Endodermal cell (in vitro differentiated cells): ENCODE results near the gene STIM1. TPM values are rescaled to one million over a fixed set of nuclear protein-coding genes. Genes with fewer than 3 reads are reported as not detected.

Experiments
- DNase-seq: peaks from one replicate; pipeline ENCODE4 v3.0.0-alpha.2; 2017
- H3K27ac ChIP-seq: 2 replicates; pipeline ENCODE4 v1.5.1; 2013; ENCODE audit warnings: mild to moderate bottlenecking, low read depth, low read length, moderate library complexity
- H3K27me3 ChIP-seq: 2 replicates; pipeline ENCODE4 v1.6.1; 2013; ENCODE audit warnings: mild to moderate bottlenecking, low read length, moderate library complexity; ENCODE audit not compliant: insufficient read depth, control insufficient read depth, poor library complexity, severe bottlenecking
- H3K36me3 ChIP-seq: 2 replicates; pipeline ENCODE4 v1.7.0; 2013; ENCODE audit warnings: mild to moderate bottlenecking, low read length, moderate library complexity; ENCODE audit not compliant: control insufficient read depth, insufficient read depth
- H3K4me1 ChIP-seq: one replicate; pipeline ENCODE4 v1.7.0; 2013; ENCODE audit warnings: low read length; ENCODE audit not compliant: control insufficient read depth, insufficient read depth
- H3K4me3 ChIP-seq: 2 replicates; pipeline ENCODE4 v1.5.1; 2013; ENCODE audit warnings: mild to moderate bottlenecking, low read length, moderate library complexity
- H3K9ac ChIP-seq: 2 replicates; pipeline ENCODE4 v1.6.1; 2013; ENCODE audit warnings: mild to moderate bottlenecking, low read length, moderate library complexity; ENCODE audit not compliant: poor library complexity, severe bottlenecking; ENCODE audit errors: extremely low read depth
- H3K9me3 ChIP-seq: 2 replicates; pipeline ENCODE4 v1.6.1; 2013; ENCODE audit warnings: mild to moderate bottlenecking, low read length, moderate library complexity; ENCODE audit not compliant: control insufficient read depth
- H3K27ac Mint-ChIP-seq: 2 replicates; pipeline ENCODE4 v1.8.0; 2020; ENCODE audit warnings: mixed read lengths
- H3K27me3 Mint-ChIP-seq: 2 replicates; pipeline ENCODE4 v1.8.0; 2021; ENCODE audit warnings: mild to moderate bottlenecking, mixed read lengths; ENCODE audit not compliant: insufficient read depth
- H3K36me3 Mint-ChIP-seq: 2 replicates; pipeline ENCODE4 v1.8.0; 2020; ENCODE audit warnings: low read depth, mixed read lengths
- H3K4me1 Mint-ChIP-seq: 2 replicates; pipeline ENCODE4 v1.8.0; 2020; ENCODE audit warnings: mixed read lengths
- H3K4me3 Mint-ChIP-seq: 2 replicates; pipeline ENCODE4 v1.8.0; 2020; ENCODE audit warnings: mild to moderate bottlenecking, moderate library complexity, mixed read lengths
- H3K9me3 Mint-ChIP-seq: 2 replicates; pipeline ENCODE4 v1.8.0; 2020; ENCODE audit warnings: mild to moderate bottlenecking, mixed read lengths
- WGBS, 2 experiments: methylation state at CpG; one replicate each; pipeline versions ENCODE4 v1.1.5 to v1.1.7; 2013; ENCODE audit warnings: missing lambda C conversion rate in 2 of 2, mixed read lengths in 1 of 2; ENCODE audit not compliant: insufficient coverage in 1 of 2, insufficient read length in 1 of 2; 5-methylcytosine and 5-hydroxymethylcytosine counted together
- total RNA-seq, 2 donors: library from RNA; stranded (reverse); fragmentation: NEBNext Ultra II Directional in 1 of 2; extraction: Animal tissue kit (Norgen Biotek cat#: 25700) in 1 of 2; gene quantifications; 2 replicates in 1 of 2; 3 replicates in 1 of 2; pipeline ENCODE4 v1.2.1, GENCODE V29; 2021
- TF ChIP-seq, protein P1 (sequence below): fragments of 200-600 bp; sonication (generic); conservative IDR thresholded peaks from 2 replicates; pipeline ENCODE4 v1.5.0; 2021; ENCODE audit warnings: antibody characterized with exemption, mild to moderate bottlenecking

STIM1 gene
- total RNA-seq, 2 donors from 2014 or later, result 20.9 to 27.9 TPM

DNA sequence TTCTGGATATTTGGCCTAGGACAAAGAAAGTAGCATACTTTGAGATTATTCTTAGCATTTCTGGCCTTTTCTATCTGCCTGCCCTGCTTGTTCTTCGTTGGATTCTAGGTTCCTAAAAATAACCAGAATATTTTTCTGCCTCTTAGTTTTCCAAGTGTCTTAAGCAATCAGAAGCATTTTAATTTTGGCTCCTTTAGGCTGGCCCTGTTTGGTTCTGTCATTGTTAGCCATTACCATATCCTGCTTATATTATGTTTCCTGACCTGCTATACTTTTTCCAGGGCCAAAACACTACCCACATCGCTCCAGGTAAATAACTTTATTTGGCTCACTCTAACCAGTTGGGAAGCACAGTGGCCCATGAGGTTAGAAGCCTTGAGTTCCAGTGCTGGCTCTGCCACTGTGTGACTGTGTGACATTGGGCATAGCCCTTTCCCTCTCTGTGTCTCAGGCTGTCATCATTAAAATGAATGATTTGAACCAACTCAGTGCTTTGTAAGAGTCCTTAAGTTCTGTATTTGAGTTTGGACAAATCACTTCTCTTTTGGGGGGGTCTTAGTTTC is 91.1 kb downstream of the STIM1 start:
- Mint-ChIP-seq H3K36me3 (no peaks in the 10 kb centered on the region), H3K27me3 (no peaks in the 10 kb centered on the region), H3K4me1 (peaks cover 15% of the 10 kb centered on the region), H3K4me3 (no peak overlapping the region), H3K9me3 (no peaks in the 10 kb centered on the region), H3K27ac (no peak overlapping the region)
- no peak overlapping the region for H3K27ac ChIP-seq
- H3K4me1 ChIP-seq, result peaks cover 5% of the 10 kb centered on the region
- H3K27me3 ChIP-seq, result no peaks in the 10 kb centered on the region
- no peak overlapping the region for H3K4me3 ChIP-seq
- H3K9ac ChIP-seq, result no peak overlapping the region
- no peak for DNase-seq
- no peaks in the 10 kb centered on the region for H3K9me3 ChIP-seq
- 89 to 95% methylated on average over 1 to 2 of the region's 2 CpGs for WGBS, 2 experiments
- TF ChIP-seq, protein P1, sequence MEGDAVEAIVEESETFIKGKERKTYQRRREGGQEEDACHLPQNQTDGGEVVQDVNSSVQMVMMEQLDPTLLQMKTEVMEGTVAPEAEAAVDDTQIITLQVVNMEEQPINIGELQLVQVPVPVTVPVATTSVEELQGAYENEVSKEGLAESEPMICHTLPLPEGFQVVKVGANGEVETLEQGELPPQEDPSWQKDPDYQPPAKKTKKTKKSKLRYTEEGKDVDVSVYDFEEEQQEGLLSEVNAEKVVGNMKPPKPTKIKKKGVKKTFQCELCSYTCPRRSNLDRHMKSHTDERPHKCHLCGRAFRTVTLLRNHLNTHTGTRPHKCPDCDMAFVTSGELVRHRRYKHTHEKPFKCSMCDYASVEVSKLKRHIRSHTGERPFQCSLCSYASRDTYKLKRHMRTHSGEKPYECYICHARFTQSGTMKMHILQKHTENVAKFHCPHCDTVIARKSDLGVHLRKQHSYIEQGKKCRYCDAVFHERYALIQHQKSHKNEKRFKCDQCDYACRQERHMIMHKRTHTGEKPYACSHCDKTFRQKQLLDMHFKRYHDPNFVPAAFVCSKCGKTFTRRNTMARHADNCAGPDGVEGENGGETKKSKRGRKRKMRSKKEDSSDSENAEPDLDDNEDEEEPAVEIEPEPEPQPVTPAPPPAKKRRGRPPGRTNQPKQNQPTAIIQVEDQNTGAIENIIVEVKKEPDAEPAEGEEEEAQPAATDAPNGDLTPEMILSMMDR, result no peak
- H3K36me3 ChIP-seq, result no peaks in the 10 kb centered on the region

DNA sequence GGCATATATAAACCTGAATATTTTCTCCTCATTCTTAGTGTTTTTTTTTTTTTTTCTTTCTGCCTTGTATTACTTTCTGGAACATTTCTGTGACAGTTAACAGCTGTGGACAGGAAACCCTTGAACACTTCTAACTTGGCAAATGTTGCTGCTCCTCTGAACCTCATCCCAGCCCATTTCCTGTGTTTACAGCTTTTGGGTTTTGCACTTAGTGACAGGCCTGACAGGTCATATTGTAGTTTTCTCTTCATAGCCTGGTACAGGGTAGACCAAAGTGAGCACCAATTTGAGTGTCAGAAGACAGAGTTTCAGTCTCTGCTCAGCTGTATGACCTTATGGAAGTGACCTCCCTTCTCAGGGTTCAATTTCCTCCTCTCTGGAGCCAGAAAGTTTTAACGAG is 91.6 kb downstream of the STIM1 start:
- no peak overlapping the region for H3K4me3 Mint-ChIP-seq
- WGBS, 2 experiments, result no CpG with 5 or more reads among the region's 1 CpG
- peaks cover 19% of the 10 kb centered on the region for H3K4me1 Mint-ChIP-seq
- H3K27ac ChIP-seq, result no peak overlapping the region
- TF ChIP-seq, protein P1, result no peak
- H3K9ac ChIP-seq, result no peak overlapping the region
- H3K9me3 Mint-ChIP-seq, result no peaks in the 10 kb centered on the region
- no peak overlapping the region for H3K4me3 ChIP-seq
- no peak overlapping the region for H3K27ac Mint-ChIP-seq
- DNase-seq, result no peak
- no peaks in the 10 kb centered on the region for H3K36me3 ChIP-seq
- H3K4me1 ChIP-seq, result peaks cover 11% of the 10 kb centered on the region
- H3K27me3 ChIP-seq, result no peaks in the 10 kb centered on the region
- no peaks in the 10 kb centered on the region for H3K27me3 Mint-ChIP-seq
- H3K9me3 ChIP-seq, result no peaks in the 10 kb centered on the region
- no peaks in the 10 kb centered on the region for H3K36me3 Mint-ChIP-seq

DNA sequence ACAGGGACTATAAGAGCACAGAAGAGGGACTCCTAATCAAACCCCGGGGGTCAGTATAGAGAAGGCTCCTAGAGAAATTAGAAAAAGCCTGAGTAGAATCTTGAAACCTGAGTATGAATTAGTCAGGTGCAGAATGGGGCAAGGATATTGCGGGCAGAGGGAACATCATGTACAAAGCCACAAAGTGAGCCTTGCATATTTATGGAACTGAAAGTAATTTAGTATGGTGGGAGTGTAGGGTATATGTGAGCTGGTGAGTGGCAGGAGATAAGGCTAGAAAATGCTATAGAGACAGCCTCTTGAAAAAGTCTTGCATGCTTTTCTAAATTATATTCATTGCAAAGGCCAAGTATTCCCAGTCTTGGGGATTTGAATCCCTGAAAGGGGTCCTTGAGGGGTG is 93.7 kb downstream of the STIM1 start:
- no peak for DNase-seq
- TF ChIP-seq, protein P1, result no peak
- H3K9ac ChIP-seq, result no peak overlapping the region
- H3K27me3 Mint-ChIP-seq, result no peaks in the 10 kb centered on the region
- no peaks in the 10 kb centered on the region for H3K27me3 ChIP-seq
- no peak overlapping the region for H3K27ac Mint-ChIP-seq
- no peak overlapping the region for H3K4me3 Mint-ChIP-seq
- no peak overlapping the region for H3K4me3 ChIP-seq
- no peaks in the 10 kb centered on the region for H3K9me3 Mint-ChIP-seq
- no peak overlapping the region for H3K27ac ChIP-seq
- H3K4me1 Mint-ChIP-seq, result peaks cover 16% of the 10 kb centered on the region
- WGBS, 2 experiments, result 90 to 93% methylated on average over 2 of the region's 2 CpGs
- H3K9me3 ChIP-seq, result no peaks in the 10 kb centered on the region
- H3K36me3 Mint-ChIP-seq, result no peaks in the 10 kb centered on the region
- H3K4me1 ChIP-seq, result peaks cover 11% of the 10 kb centered on the region
- H3K36me3 ChIP-seq, result no peaks in the 10 kb centered on the region
